Measurements from ENCODE around the gene PGPEP1.
A peak's percentile ranks its signal among the peaks of the same experiment; 100 is the strongest.
"Not testable (repeated sequence)": the region's sequence is repeated elsewhere in the genome, so short reads cannot be mapped to it uniquely, and the experiment has no call there.

The PGPEP1 gene

DNA sequence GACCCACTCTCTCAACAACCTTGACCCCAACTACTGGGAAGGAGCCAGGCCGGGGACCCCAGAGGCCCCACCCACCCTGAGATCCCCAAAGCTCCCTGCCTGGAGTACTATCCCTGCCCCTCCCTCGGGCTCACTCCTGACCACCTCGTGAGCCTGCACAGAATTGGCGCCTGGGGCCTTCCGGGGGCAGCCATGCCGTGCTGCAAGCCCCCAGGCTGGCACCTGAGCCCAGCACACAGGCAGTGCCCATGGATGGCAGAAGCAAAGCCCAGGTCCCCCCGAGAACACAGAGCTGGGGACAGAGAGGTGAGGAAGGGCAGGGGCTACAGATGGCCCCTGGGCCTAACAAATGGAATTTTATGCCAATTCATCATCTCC is 31.5 kb upstream of the PGPEP1 start:
- no peak for DNase-seq

DNA sequence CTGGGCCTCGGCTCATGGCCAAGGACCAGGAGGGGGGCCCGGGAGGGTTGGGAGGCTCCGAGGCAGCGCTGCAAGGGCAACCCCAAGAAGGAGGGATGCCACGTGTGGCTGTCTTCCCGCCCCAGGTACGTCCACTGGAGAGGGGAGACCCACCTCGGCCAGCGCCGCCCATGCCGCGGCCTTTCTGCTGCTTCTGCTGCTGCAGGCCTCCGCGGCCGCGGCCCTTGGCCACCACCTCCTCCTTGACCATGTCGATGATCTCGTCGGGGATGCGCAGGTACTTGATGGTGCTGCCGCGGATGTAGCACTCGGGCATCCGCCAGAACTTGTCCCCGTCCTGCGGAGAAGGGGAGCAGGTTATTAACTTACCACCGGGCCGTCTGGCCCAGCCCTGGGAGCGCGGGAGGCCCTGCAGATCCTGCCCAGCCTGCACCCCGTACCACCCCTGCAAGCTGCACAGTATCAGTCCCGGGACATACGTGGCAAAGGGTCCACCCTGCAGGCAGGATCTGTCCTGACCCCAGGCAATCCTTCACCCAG is 30.8 kb upstream of the PGPEP1 start:
- no peak for DNase-seq

DNA sequence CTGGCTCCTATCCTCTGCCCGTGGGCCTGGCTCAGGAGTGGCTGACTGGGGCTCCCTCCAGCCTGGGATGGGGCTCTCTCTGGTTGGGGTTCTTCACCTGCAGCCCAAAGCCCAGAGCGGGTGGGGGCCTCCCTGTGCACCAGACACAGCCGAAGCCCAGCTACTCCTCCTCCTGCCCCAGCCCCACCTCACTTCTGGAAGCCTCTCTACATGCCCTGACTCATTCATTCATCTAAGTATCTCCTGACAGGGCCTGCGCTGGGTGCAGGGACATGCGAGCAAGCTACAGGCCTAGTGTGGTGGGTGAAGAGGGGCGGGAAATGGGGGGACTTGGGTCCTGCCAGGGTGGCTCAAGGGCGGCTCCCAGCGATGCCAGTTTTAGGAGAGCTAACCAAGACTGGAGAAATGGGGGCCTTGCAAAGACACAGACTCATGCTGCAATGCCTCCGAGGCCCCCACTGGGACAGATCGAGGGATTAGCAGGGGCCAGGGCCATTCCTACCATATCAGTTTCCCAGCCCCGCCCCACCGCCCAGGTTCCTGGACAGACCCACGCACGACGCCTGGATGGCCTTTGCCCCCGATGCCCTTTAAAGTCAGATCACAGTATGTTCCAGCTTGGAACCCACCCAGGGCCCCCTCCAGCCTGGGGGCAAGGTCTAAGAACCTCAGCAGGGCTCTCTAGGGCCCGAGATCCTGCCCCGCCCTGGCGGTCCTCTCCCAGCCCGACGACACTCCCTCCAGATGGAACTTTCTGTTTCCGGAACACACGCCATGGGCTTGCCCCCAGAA is 30.1 kb upstream of the PGPEP1 start:
- no peak for DNase-seq

DNA sequence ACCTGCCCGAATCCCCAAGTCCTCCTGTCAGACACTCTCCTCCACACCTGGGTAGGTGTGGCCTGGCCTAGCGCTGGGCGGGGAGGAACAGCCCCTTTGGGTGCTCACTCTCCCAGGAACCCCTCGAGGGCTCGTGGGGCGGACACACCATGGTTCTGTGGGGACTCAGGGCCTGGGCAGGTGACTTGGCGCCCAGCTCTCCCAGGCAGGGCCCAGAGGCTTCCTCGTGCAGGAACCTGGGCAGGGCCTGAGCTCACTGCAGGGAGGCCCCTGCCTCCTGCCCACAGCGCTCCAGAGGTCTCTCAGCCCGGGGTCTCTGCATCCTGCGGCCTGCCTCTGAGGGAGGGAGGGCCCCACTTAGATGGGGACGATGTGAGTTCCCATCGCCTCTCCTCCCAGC is 29.4 kb upstream of the PGPEP1 start:
- DNase-seq = no peak

DNA sequence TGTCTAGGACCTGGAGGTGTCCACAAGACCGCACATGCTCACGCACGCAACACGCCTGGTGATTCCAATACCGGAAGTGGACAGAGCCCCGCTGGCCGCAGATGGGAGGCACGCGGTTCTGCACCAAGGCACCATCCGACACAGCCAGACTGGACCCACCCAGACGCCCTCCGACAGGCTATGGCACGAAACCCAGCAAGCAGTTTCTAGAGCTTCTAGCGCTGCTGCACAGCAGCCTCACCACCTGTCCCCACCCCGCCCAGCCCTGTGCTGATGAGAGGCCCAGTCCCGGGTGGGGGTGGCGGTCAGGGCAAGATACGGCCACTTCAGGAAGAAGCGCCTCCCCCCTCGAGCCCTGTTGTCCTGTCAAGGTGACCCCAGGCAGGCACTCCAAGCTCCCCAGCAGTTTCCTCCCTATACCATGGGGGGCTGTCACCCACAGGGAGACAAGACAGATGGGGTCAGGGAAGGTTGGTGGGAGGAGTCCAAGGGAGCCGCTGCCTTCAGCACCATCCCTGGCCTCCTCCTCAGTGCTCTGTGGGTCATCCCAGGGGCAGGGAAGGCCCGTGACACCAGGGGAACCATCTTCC is 28.8 kb upstream of the PGPEP1 start:
- DNase-seq = no peak

DNA sequence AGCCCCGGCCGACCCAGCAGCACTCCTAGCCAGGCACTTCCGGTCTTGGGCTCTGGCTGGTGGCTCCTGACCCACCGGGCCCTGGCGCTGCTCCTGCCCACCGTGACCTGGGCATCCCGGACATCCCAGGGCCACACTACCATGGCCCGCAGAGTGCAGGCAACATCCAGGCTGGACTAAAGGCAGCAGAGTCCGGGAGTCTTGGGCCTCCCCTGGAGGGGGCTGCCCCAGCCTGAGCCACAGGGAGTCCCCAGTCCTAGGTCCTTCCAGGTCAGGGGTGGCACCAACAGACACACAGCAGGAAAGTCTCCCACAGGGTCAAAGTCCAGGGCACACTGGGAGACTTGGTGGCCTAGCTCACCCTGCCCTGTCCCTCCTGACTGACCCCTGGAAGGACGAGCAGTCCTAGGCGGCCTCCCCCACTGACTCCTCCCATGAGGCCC is 28.3 kb upstream of the PGPEP1 start:
- DNase-seq = no peak

DNA sequence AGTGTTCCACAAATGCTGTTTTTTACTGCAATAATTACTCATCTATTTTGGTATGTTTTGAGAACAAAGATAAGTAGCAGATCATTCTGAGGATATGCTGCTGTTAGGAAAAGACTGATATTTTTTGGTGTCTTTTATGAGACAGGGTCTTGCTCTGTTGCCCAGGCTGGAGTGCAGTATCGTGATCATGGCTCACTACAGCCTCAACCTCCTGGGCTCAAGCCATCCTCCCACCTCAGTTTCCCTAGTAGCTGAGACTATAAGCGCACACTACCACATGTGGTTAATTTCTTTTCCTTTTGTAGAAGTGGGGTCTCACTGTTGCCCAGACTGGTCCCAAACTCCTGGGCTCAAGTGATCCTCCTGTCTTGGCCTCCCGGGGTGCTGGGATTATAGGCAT is 27.0 kb upstream of the PGPEP1 start:
- DNase-seq = no peak

DNA sequence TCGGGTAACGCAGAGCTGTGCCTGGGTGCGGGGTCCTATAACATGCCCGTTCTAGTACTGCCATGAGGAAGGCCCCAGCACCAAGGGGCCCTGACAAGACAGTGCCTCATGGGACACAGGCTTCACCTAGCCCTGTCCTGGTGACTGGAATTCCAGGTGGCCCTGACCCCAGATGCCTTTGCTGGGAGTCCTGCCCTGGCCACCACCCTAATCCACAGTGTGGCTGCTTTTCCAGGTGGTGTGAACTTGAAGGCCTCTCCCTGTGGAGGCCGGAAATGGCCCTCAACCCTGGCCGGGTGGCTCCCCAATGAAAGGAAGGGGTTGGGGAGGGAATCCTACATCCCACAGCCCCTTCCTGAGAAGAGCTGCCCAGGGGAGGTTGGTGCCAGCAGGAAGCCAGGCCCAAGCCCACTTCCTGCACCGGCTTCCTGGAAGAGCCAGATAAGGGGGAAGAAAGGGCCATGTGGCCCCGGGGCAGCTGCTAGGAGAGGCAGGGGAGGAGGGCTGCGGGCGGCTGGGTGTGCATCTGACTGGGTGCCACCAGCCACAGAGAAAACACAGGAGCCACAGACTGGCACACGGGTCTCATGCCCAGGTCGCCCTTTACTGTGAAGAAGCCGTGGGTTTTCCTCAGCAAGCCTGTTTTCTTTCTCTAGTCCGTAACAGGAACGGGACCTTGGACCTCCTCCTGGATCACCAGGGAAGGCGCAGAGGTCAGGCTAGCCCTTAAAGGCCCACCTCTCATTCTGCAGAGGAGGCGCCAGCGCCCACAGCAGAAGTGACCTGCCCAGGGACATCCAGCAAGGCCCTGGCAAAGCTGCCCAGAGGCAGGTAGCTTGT is 22.2 kb upstream of the PGPEP1 start:
- no peak for DNase-seq

DNA sequence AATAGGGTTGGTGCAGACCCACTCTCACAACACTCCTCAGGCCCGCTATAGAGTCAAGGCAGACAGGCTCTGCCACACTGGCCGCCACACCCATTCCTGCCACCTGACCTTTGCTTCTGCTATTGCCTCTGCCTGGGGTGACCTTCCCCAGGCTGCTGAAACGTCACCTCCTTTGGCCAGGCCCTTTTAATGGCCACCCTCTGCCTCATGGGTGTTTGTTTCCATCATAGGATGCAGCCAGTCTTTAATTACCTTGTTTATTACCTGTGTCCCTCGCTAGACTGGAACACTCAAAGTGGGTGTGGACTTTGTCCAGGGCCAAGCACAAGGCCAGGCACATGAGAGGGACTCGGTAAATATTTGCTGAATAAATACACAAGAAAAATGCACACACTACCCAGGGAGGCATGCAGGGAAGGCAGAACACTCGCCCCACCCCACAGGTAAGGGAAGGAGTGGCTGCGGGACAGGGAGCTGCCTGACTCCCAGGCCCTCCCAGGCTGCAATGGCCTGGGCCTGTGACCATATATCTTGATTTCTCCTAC is 20.7 kb upstream of the PGPEP1 start:
- DNase-seq = no peak

DNA sequence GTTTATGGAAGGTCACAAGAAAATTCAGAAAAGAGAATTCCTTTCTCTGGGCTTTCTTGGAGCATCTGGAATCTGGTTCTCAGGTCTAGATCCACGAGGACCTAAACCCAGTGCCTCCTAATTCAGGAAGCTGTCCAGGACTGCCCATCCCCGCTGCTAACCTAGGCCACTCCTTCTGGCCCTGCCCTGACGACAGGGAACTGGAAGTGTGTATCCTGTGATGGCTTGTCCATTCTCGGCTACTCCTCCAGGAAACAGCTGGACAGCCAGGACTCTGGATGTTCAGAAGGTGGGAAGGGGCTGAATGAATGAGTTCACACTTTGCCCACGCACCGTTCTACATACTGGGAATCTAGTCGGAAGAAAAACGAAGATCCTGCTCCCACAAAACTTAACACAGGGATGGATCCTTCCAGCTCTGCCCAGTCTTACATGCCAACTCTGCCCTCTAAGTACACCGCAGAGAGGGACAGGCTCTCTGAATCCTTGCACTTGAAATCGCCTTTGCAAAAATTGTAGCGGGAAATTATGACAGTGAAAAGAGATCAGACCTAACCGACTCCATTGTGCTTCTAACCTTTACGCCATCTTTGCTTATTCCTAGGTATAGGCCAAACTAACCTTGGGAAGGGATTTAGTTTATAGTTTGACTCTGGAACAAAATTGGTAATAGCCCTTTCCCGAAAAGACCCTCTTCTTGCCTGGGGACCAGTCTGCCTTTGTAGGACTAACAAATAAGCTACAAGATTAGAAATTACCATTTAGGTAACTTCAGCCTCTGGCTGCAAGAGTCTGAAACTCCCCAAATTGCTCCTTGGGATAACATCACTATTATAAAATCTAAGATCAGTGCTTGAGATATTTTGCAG is 19.3 kb upstream of the PGPEP1 start:
- DNase-seq = no peak

DNA sequence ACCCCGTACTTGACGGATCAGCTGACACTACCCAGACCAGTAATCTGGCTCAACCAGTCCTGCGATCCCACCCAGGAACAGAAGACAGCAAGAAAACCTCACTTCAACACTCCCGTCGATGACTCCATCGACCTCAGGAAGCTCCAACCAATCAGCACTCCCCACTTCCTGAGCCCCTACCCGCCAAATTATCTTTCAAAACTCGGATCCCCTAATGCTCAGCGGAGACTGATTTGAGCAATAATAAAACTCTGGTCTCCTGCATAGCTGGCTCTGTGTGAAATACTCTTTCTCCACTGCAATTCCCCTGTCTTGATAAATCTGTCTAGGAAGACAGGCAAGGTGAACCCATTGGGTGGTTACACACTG is 18.7 kb upstream of the PGPEP1 start:
- DNase-seq = no peak

DNA sequence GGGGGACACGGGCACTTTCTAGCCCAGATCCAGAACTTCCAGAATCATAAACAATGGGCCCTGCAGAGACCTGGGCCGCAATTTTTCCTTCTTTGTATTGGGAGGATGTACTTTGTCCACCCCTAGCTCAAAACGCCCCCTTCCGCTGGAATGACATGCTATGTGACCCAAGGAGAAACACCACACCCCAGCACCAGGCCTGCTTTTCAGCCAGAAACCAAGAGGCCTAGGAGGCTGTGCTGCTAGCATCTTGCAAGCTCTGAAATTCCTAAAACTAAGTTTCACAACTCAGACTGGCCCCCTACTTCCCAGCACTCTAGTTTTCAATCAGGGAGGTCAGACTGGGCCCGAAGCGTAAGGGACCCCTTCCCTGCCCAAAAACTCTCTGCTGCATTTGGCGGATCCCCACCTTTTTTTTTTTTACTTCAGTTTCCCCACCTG is 18.1 kb upstream of the PGPEP1 start:
- DNase-seq = peak; percentile 56

DNA sequence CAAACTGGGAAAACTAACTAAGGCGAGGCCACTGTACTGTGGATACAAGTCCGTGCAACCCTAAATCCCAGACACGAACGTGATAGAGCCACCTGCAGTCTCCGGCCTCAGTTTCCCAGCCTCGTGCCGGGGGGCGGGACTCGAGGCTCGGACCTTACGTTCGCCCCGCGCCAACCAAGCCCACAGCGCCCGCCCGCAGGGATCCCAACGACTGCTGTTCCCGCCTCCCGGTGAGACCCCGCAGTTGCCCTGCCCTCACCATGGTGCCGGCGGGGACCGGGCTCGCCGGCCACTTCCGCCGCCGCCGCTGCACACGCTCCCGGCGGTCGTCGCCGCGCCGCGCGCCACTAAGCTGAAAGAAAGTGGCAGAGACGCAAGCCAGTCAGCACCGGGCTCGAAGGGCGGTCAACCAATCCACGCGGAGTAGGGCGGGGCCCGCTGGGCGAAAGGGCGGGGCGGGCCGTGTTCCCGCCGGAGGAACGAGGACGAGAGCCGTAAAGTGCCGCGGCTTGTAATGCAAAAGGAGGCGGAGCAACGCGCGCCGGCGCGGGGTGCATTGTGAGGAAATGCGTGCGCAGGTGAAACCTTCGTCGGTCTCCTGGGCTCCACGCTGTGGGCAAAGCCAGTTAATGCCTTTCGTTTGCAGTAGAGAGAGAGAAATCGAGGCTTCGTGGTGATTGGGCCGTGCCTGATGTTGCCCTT is 17.5 kb upstream of the PGPEP1 start, which contains the start of gene LSM4:
LSM4 (minus strand) TSS at position 318 of the 702 bp plus-strand sequence; CDS start at position 262, 56 bp downstream.
- peak; percentile 99 for DNase-seq

DNA sequence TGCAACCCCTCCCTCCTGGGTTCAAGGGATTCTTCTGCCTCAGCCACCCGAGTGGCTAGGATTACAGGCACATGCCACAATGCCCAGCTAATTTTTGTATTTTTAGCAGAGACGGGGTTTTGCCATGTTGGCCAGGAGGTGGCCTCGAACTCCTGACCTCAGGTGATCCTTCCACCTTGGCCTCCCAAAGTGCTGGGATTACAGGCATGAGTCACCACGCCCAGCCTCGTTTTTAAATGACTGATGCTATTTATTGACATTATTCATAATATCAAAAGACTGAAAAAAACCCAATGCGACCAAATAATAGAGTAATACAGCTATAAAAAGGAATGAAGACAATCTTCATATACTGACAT is 16.0 kb upstream of the PGPEP1 start:
- DNase-seq = not testable (repeated sequence)

DNA sequence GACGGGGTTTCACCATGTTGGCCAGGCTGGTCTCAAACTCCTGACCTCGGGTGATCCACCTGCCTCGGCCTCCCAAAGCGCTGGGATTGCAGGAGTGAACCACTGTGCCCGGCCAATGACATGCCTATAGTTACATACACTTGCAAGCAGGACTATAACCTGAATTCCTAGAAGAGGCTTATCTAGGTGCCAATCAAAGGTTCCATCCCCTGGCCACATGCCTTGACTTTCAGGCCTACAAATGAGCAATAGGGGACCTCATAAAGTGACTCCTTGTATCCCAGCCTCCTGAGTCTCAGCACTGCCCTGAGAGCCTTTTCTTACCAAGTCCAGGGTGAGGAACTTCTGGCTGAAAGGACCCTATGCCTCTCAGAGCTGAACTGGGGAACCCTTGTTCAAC is 13.6 kb upstream of the PGPEP1 start:
- DNase-seq = no peak

DNA sequence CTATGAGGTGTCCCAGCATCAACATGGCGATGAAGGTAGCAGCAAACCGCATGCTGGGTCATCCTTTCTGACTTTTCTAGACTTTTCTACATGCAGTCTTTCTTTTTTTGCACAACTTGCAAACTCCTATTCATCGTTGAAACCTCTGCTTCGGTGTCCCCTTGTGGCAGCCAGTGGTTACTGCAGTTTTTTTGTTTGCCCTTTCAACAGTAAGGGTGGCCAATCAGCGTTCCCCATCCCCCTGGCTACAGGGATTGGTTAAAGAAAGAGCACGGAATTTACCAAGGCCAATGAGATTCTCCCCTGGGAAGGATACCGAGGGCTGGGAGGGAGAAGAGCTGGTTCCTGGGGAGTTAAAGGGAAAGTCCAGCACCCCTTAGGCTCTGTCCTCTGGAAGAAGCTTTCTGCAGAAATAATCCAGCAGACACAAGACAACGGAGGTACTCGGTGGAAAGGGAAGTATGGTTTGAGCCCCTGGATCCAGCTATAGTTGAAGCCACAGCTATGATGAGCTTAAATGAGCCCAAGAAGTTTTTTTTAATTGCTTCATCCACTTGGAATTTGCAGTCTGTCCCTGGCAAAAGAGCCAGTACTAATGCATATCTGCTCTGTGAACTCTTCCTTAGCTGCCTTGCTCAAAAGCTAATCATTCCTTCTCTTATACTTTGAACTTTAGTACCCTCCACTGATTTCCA is 11.9 kb upstream of the PGPEP1 start:
- DNase-seq = peak; percentile 82

DNA sequence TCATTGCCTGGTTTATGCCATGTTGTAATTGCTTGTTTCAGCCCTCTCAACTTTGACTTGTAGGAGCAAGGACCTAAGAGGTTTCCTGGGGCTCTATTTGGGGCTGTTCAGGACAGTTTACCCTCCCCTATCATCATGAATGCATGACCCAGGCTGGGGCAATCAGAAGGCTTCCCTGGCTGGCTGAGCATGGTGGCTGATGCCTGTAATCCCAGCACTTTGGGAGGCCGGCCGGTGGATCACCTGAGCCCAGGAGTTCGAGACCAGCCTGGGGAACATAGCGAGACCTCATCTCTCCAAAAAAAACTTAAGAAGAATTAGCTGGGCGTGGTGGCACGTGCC is 11.4 kb upstream of the PGPEP1 start:
- no peak for DNase-seq

DNA sequence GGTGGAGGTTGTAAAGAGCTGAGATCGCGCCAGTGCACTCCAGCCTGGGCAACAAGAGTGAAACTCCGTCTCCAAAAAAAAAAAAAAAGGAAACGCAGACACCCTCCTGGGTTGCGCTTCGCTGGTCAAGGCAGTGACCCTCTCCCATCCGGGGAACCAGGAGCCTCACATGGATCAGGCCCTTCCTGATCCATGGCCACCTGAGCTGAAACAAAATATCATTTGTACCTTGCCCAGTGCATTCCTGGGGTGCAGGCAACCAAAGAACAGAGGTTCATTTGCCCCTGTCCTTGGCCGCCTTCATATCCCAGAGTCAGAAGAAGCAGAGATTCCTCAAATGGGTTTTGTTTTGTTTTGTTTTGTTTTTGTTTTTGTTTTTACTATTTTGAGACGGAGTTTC is 9.5 kb upstream of the PGPEP1 start:
- no peak for DNase-seq

DNA sequence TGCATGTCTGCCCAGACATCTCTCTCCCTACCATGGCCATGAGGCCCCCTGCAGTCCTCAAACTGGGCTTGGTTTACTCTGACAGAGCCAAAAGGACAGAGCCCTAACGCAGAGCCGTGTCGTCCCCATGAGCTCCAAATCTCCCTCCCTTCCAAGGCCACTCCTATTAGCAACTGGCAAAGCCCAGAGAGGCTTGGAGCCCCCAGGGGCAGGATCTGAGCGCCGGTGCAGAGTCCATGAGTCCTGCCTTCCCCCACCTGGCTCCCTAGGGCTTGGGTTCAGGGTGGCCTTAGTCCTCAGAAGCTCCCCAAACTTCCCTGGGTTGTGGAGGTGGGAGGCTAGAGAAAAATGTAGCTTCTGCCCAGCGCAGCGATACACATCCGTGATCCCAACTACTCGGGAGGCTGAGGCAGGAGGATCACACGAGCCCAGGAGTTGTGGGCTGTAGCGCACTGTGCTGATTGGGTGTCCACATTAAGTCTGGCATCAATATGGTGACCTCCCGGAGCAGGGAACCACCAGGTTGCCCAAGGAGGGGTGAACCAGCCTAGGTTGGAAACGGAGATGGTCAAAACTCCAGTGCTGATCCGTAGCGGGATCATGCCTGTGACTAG is 7.4 kb upstream of the PGPEP1 start:
- no peak for DNase-seq

DNA sequence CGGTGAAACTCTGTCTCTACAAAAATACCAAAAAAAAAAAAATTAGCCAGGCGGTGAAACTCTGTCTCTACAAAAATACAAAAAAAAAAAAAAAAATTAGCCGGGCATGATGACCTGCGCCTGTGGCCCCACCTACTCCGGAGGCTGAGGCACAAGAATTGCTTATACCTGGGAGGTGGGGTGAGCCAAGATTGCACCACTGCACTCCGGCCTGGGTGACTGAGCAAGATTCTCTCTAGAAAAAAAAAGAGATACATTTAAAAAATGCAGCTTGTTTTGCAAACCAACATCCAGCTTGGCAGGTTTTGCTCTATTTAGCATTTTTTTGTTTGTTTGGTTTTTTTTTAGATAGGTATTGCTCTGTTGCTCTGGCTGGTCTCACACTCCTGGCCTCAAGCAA is 6.7 kb upstream of the PGPEP1 start:
- DNase-seq = no peak

DNA sequence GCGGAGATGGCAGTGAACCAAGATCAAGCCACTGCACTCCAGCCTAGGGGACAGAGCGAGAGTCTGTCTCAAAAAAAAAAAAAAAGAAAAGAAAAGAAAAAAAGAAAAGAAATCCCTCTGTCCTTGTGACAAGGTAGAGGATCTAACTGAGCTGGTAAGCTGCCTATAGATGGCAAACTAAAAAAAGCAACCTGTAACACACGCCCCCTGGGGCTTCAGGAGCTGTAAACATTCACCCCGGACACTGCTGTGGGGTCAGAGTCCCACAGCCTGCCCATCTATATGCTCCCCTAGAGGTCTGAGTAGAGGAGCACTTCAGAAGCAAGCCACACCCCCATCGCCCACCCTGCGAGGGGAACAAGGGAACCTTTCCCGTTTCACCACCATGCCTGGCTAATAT is 4.3 kb upstream of the PGPEP1 start:
- no peak for DNase-seq

Measured in NK-92 treated with Interleukin-12 subunit alpha and Interleukin-12 subunit beta, amount 100 ng/mL, for 24 hours (cell line).